Muscle layer of duodenum (tissue), 2 donors: ENCODE results near the gene CGA.

Experiments
- H3K27ac ChIP-seq: one replicate; pipeline ENCODE4 v1.7.0; 2013; ENCODE audit warnings: mild to moderate bottlenecking, low read length
- H3K27me3 ChIP-seq: one replicate; pipeline ENCODE4 v1.7.0; 2013; ENCODE audit warnings: low read depth, mild to moderate bottlenecking, control low read depth, low read length
- H3K36me3 ChIP-seq, 2 donors: one replicate each; pipeline ENCODE4 v1.7.0; 2013; ENCODE audit warnings: low read length in 2 of 2, control low read depth in 1 of 2, mild to moderate bottlenecking in 1 of 2; ENCODE audit not compliant: insufficient read depth in 2 of 2, control insufficient read depth in 1 of 2
- H3K4me1 ChIP-seq, 2 donors: one replicate each; pipeline ENCODE4 v1.7.0; 2013; ENCODE audit warnings: low read length in 2 of 2, mild to moderate bottlenecking in 2 of 2, control low read depth in 1 of 2, moderate library complexity in 1 of 2; ENCODE audit not compliant: insufficient read depth in 2 of 2, control insufficient read depth in 1 of 2
- H3K4me3 ChIP-seq, 2 donors: one replicate each; pipeline ENCODE4 v1.7.0; 2013; ENCODE audit warnings: low read length in 2 of 2, low read depth in 1 of 2, mild to moderate bottlenecking in 1 of 2
- H3K9me3 ChIP-seq, 2 donors: one replicate each; pipeline ENCODE4 v1.7.0; 2013; ENCODE audit warnings: low read length in 2 of 2, control low read depth in 1 of 2, mild to moderate bottlenecking in 1 of 2; ENCODE audit not compliant: control insufficient read depth in 1 of 2
- donor health status: healthy.

CGA gene

GRCh38 chr6:87054143-87054833, 40.6 kb downstream of the CGA start:
- H3K27ac ChIP-seq = no peak overlapping the region
- H3K4me1 ChIP-seq = no peaks in the 10 kb centered on the region
- no peak overlapping the region for H3K4me3 ChIP-seq
- H3K9me3 ChIP-seq = no peaks in the 10 kb centered on the region
- H3K36me3 ChIP-seq = no peaks in the 10 kb centered on the region
- H3K27me3 ChIP-seq = no peaks in the 10 kb centered on the region

DNA sequence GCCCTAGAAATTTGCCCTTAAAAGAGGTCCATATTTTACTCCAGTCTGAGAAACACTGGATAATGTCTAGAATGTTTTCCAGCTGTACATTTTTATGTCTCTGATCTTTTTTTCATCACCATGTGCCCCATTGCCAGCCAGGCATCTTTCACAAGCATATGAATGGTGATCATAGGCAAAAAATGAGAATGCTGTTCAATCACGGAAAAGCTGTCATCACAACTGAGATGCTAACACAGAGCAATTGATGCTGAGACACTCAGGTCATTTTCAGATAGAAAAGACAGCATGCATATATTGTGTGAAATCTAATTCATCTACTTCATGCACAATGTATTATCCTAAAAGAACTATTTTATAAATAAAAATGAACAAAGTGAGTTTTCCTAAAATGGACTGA, 41.6 kb downstream of the CGA start:
- no peaks in the 10 kb centered on the region for H3K36me3 ChIP-seq
- H3K27me3 ChIP-seq = no peaks in the 10 kb centered on the region
- no peak overlapping the region for H3K27ac ChIP-seq
- H3K4me3 ChIP-seq = no peak overlapping the region
- H3K4me1 ChIP-seq = no peaks in the 10 kb centered on the region
- H3K9me3 ChIP-seq = no peaks in the 10 kb centered on the region

GRCh38 chr6:87049779-87050178, 45.1 kb downstream of the CGA start:
- Histone ChIP-seq H3K27me3 (no peaks in the 10 kb centered on the region), H3K36me3 (no peaks in the 10 kb centered on the region), H3K4me1 (no peaks in the 10 kb centered on the region), H3K4me3 (no peak overlapping the region), H3K9me3 (no peaks in the 10 kb centered on the region), H3K27ac (no peak overlapping the region)

DNA sequence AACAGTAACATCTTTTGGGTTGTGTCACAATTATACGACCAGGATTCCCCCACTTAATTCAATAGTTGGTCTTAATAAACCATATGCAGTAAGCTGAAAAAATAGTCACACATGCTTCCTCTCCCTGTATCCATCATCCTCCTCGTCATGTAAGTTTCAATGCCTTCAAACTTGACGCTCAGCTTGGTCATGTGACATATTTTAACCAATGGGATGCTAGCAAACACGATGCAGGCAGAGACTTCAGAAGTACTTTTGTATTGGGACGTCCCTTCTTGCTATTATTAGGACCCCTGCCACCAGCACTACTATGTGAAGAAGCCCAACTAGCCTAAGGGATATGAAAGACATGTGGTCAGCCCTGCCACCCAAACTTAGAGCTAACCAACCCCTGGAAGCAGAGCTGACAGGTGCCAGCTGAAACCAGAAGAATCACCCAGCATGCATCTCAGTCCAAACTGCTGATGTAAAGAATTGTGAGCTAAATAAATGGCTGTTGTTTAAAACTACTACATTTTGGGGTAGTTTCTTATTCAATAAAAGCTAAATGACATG, 49.3 kb downstream of the CGA start:
- Histone ChIP-seq H3K4me3 (no peak overlapping the region), H3K27ac (no peak overlapping the region), H3K9me3 (peaks cover 0 to 7% of the 10 kb centered on the region in 2 donors)

DNA sequence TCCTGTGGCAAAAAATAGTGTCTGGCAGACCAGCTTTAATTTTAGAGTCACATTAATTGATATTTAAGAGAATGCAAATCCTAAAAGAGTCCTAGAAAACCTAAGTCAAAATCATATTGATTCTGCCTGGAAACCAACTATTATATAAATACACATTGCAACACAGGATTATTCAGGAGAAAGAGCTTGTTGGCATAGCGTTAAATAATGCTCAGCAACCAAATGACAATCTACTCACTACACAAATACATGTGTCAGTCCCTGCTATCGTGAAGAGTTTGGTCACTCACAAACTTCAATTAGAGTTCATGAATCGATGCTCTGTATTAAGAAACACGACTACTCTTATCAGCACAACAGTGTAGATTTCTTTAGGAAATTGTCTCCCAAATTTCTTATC, 54.2 kb downstream of the CGA start:
- no peaks in the 10 kb centered on the region for H3K27me3 ChIP-seq
- H3K27ac ChIP-seq = no peak overlapping the region
- H3K9me3 ChIP-seq = peaks cover 0 to 7% of the 10 kb centered on the region in 2 donors
- H3K4me1 ChIP-seq = no peaks in the 10 kb centered on the region
- no peak overlapping the region for H3K4me3 ChIP-seq
- H3K36me3 ChIP-seq = no peaks in the 10 kb centered on the region

More for the DNA sequence above, 49.3 kb downstream of the CGA start:
- H3K27me3 ChIP-seq = no peaks in the 10 kb centered on the region
- H3K36me3 ChIP-seq = no peaks in the 10 kb centered on the region
- no peaks in the 10 kb centered on the region for H3K4me1 ChIP-seq
